ENCODE measurements around the gene PRKCB.

PRKCB gene

DNA sequence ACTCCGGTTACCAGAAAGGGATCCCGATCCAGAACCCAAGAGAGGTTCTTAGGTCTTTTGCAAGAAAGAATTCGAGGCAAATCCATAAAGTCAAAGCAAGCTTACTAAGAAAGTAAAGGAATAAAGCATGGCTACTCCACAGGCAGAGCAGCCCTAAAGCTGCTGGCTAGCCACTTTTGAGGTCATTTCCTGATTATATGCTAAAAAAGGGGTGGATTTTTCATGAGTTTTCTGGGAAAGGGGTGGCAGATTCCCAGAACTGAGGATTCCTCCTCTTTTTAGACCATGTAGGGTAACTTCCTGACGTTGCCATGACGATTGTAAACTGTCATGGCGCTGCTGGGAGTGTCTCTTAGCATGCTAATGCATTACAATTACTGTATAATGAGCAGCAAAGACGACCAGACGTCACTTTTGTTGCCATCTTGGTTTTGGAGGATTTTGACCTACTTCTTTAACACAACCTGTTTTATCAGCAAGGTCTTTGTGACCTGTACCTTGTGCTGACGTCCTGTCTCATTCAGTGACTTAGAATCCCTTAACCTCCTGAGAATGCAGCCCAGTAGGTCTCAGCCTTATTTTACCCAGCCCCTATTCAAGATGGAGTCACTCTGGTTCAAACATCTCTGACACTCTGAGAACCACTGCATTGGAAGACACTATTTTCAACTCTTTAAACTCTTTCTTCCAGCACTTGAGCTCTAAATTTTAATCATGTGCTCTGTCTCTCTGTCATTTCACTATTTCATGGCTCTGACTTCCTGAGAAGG is 216.7 kb downstream of the PRKCB start:
- DNase-seq = no peak

GRCh38 chr16:24053099-24053946 is 217.5 kb downstream of the PRKCB start:
- no peak for DNase-seq

DNA sequence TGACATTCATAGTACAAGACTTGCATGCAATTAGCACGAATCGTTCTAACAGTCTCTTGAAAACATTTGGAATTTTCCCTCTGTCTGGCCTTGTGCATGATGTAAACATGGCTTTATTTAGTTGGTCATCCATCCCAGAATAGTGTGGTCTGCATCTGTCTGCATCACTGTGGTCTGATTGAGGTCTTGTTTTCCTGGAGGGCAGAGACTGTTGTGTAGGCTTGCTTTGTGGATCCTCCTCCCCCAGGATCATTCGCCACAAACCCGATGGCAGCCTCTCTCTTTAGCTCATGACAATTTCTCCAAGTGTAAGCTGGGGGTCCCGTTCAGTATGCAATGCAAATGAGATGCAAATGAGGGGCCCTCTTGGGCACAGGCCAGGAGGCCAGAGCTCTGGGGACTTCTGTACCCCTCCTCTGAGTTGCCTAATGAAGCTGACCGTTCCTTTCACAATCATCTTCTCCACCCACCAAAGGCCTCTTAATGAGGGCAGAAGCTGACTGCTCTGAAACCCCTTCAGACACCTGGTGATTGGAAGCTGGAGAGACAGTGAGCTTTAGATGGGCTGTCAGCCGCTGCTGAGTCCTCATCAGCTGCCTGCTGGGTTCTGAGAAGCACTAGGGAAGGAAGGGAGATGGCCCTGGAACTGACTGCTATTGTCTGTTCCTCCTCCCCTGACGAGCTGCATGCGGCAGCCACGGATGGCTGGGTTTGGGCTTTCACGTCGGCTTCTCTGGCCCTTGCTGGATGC is 219.1 kb downstream of the PRKCB start:
- DNase-seq = no peak

DNA sequence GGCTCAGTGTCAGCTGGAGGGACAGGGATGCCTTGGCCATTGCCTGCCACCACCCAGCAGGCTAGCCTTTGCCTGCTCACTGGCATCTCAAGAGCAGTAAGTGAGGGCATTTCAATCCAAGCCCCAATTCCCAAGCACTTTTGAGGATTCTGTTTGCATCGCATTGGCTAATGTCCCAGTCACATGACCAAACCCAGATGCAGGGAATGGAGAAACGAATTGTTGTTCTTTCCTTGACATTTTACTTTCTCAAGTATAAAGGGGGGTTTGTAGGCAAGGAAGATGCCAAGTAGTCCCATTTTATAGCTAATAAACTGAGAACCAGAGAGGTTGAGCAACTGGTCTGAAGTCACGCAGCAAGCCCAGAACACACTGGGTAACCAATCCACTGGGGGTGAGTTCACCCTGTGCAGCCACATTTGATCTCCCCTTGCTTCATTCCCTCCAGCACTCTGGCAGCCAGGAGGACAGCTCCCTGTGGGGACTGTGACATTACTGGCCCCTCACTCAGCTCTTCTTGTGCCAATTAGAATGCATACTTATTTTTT is 226.6 kb downstream of the PRKCB start:
- DNase-seq = no peak

DNA sequence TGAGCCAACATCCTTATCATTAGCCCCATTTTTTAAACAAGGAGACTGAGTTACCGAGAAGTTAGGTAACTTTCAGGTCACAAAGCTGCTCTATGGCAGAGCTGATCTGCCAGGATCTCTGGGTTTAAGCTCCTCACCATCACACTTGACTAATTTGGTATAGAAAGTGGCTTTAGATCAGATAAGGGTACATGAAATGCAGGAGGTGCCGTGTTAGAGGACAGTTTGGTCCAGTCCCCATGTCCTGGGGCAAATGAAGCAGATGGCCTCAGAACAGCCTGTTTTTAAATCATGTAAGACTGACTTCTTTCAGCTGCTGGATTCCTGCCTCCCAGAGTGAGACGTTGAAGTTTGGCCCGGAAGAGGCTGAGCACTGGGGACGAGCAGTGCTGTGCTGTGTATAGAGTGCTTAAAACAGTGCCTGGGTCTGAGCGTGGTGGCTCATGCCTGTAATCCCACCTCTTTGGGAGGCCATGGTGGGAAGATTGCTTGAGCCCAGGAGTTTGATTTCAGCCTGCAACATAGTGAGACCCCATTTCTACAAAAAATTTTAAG is 233.3 kb downstream of the PRKCB start:
- DNase-seq = no peak

- no peak for DNase-seq
These were observed 235.1 kb downstream of the PRKCB start for GRCh38 chr16:24070851-24071250.

- no peak for DNase-seq
These were observed 236.0 kb downstream of the PRKCB start for GRCh38 chr16:24071666-24072360.

DNA sequence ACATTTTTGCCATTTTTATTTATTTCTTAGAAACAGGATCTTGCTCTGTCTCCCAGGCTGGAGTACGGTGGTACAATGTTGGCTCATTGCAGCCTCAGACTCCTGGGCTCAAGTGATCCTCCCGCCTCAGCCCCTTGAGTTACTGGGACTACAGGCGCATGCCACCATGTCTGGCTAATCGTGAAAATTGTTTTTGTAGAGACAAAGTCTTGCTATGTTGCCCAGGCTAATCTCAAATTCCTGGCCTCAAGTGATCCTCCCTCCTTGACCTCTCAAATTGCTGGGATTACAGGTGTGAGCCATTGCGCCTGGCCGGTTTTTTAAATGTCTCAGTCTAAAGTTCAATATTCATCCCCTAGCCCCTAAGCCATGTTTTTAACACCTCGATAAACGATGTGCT is 237.5 kb downstream of the PRKCB start:
- DNase-seq = no peak

DNA sequence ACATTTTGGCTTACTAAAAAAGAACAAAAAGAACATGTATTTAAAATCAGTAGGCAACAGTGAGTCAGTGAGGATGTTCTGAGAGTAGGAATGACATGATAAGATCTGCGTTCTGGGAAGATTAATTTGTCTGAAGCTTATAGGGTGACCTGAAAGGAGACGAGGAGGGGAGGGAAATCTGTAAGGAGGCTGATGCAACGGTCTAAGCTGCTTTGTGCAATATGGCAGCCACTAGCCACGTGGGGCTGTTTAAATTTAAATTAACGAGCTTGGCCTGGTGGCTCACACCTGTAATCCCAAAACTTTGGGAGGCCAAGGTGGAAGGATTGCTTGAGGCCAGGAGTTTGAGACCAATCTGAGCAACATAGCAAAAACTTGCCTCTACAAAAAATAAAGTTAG is 238.8 kb downstream of the PRKCB start:
- no peak for DNase-seq

GRCh38 chr16:24075302-24075701 is 239.5 kb downstream of the PRKCB start:
- DNase-seq = no peak

DNA sequence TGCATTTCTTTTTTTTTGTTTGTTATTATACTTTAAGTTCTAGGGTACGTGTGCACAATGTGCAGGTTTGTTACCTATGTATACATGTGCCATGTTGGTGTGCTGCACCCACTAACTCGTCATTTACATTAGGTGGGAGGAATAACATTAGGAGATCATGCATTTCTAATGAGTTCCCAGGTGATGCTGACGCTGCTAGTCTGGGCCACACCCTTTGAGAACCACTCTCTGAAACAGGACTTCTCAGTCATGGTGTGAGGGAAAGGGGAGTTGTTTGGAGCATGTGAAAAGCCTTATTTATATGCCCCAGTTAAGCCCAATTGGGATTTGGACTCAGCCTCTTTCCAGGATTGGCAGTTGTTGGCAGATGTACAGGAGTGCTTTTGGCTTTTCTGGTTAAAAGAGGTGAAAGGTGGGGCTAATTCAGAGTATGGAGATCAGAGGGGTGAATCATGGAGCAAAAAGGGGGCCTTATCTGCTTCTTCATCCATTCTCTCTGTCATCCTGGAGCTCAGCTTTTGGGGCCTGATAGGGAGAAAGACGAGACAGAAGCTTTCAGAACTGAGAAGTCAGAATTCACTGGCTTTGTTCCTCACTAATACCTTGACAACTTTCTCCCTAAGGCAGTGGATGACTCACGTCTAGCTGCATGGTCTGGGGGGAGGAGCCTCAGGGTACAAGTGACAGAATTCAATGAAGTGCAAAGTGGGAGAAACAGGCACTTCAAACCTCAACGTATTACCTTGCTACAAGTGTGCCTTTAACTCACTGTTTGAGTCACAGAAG is 240.3 kb downstream of the PRKCB start:
- no peak for DNase-seq

DNA sequence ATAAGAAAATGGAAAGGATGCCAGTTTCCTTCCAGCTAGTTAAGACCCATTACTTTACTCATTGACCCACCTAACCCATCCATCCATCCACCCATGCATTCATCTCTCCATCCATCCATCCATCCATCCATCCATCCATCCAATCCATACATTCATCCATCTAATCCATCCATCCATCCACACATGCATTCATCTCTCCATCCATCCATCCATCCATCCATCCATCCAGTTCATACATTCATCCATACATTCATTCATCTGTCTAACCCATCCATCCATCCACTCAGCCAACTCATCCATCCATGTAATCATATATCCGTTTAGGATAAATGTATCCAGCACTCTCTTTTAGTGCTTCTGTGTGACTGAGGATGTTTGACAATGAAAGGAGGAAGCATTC is 241.5 kb downstream of the PRKCB start:
- DNase-seq = no peak

GRCh38 chr16:24077966-24078365 is 242.2 kb downstream of the PRKCB start:
- DNase-seq = no peak

GRCh38 chr16:24085666-24086065 is 249.9 kb downstream of the PRKCB start:
- DNase-seq = no peak

GRCh38 chr16:24087891-24088410 is 252.2 kb downstream of the PRKCB start:
- DNase-seq = no peak

DNA sequence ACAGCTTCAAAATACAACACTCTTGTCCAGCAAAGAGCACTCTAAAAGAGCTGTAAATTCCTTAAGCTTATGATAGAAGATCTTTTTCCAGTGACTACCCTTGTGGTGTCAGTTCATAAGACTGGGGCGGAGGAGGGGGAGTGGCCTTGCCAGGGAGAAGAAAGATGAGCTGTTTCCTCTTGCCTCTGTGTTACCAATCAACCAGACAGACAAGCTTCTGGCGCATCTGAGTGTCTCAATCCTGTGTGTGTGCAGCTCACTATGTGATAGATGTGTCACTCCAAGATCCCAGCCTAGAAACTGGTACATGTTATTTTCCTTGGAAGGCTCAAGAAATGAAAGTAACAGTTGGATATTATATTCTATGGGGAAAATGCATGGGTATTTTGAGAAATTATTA is 253.0 kb downstream of the PRKCB start:
- no peak for DNase-seq

DNA sequence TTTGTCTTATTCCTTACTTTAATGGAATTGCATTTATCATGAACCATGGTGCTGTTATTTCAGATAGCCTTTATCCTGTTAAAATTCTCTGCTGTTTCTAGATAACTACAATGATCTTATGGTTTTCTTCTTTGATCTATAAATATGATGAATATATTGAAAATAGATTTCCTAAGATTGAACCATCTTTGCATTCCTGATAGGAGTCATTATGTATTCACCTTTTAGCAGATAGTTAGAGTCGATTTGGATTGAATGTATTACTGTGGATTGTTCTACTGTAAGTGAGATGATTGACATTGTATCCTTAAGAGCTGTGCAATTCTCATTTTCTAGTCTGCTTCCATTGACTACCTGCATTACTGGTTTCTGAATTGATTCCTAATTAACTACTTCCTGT is 255.3 kb downstream of the PRKCB start:
- no peak for DNase-seq

DNA sequence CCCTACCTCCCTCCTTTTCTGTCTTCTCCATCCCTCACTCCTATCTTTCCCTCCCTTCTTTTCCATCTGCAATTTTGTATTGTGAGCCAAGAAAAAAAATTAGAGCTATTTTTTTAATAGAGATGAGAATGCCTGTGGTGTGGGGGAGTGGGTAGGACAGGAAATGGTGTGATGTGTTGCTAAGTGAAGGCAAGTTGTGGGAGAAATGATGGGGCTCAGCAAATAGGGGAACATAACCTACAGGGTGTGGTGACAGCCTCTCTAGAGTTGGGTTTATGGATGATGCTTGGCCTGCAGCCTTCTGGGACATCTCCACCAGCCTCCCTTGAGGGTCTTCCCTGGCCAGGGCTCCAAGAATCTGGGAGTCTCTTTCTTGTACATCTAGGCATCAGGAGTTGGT is 257.3 kb downstream of the PRKCB start:
- DNase-seq = no peak

DNA sequence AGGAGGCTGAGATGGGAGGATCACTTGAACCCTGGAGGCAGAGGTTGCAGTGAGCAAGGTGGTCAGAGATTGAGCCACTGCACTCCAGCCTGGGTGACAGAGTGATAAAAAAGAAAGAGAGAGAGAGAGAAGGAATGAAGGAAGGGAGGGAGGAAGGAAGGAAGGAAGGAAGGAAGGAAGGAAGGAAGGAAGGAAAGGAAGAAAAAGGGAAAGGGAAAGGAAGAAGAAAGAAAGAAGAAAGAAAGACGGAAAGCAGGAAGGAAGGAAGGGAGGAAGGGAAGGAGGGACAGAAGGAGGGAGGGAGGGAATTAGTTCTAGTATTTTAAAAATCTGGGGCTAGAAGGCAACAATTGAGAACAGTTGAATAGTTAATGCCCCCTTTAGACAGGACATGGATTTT is 258.9 kb downstream of the PRKCB start:
- DNase-seq = no peak

DNA sequence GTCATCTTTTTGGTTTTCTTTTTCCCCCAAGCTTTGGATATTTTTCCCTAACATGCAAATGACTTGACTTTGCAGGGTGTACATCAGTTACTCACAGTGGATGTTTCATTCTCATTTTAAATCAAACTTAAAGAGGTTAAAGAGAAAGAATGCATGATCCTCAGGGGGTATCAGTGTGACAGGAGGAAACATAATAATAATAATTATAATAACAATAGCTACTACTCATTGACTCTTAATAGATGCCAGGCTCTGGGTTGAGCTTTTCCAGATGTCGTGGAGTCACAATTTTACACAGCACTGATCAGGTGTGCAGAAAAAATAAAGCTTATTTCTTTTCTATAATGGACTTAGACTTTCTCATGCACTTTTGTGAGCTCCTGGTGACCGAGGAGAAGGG is 263.1 kb downstream of the PRKCB start:
- no peak for DNase-seq

DNA sequence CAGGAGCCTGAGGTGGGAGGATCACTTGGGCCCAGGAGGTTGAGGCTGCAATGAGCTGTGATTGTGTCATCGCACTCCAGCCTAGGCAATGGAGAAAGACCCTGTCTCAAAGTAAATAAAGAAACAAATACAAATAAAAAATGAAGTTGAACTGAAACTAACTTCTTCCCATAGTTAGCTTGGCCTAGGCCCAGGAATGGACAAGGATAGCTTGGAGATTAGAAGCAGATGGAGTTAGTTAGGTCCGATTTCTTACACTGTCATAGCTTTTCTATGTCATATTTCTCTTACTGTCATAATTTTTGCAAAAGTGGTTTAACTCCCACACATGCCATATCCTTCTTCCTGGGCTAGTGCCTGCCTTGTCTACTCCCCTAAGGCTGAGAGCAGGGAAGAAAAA is 265.6 kb downstream of the PRKCB start:
- no peak for DNase-seq

Data from NCI-H446 treated with DMSO at 0.1 percent for 48 hours (cell line).